T-helper 9 cell (primary cell): Measurements from ENCODE around the gene MORN5.

ENCODE experiments used
- DNase-seq: peaks from one replicate; pipeline ENCODE4 v3.0.0-alpha.2; 2020

Gene MORN5

GRCh38 chr9:122239722-122240121 lies 80.0 kb downstream of the MORN5 start:
- no peak for DNase-seq

- DNase-seq = no peak
Measured at GRCh38 chr9:122244349-122244748, 84.6 kb downstream of the MORN5 start.

- DNase-seq = no peak
Measured at GRCh38 chr9:122246666-122247065, 87.0 kb downstream of the MORN5 start.

- DNase-seq = no peak
Measured at GRCh38 chr9:122248448-122248865, 88.7 kb downstream of the MORN5 start.
